Measurements from ENCODE around the gene PRKAA1. TPM values are rescaled to one million over a fixed set of nuclear protein-coding genes. Genes with fewer than 3 reads are reported as not detected.
"Not testable (repeated sequence)": the region's sequence is repeated elsewhere in the genome, so short reads cannot be mapped to it uniquely, and the experiment has no call there.

PRKAA1 gene
- total RNA-seq, 1 donor: 132 TPM

DNA sequence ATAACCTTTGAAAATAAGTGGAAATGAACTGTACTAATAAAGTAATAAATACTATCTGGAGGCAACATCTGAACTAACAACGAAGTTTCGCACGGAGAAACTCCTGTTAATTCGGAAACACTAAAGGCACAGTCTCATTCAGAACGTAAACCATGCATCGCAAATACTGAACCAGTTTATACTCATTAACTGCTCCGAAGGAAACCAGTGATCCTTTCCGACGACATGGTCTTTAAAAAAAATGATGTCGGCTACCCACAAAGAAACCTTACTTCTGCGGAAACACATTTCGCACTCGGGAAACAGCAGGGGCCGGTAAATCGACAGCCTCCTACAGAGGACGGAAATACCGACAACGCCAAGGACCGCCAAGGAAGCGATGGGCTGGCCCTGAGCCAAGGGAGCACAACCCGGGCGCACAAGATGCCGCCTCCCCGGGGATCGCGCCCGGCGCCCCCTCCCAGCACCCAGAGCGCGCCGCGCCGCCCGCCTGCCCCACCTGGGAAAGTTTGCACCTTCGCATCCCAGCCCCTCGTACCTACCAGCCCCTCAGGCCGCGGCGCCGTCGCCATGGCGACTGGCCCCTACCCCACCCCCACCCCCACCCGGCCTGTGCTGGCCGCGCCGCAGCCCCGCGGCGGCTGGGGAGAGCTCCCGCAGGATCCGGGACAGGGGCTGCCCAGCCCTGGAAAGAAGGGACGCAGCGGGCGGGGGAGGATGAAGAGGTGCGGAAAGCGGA is 732 bp downstream of the PRKAA1 start:
- TF ChIP-seq, protein P1, sequence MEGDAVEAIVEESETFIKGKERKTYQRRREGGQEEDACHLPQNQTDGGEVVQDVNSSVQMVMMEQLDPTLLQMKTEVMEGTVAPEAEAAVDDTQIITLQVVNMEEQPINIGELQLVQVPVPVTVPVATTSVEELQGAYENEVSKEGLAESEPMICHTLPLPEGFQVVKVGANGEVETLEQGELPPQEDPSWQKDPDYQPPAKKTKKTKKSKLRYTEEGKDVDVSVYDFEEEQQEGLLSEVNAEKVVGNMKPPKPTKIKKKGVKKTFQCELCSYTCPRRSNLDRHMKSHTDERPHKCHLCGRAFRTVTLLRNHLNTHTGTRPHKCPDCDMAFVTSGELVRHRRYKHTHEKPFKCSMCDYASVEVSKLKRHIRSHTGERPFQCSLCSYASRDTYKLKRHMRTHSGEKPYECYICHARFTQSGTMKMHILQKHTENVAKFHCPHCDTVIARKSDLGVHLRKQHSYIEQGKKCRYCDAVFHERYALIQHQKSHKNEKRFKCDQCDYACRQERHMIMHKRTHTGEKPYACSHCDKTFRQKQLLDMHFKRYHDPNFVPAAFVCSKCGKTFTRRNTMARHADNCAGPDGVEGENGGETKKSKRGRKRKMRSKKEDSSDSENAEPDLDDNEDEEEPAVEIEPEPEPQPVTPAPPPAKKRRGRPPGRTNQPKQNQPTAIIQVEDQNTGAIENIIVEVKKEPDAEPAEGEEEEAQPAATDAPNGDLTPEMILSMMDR (IDR thresholded peaks at IDR 0.05; ENCODE audit: insufficient read depth, low read depth, low read length): no peak
- peak overlapping the region; percentile 84 for H3K4me3 ChIP-seq (ENCODE audit: low read depth, low read length)
- peak; percentile 67 for DNase-seq (ENCODE audit: low read depth)

DNA sequence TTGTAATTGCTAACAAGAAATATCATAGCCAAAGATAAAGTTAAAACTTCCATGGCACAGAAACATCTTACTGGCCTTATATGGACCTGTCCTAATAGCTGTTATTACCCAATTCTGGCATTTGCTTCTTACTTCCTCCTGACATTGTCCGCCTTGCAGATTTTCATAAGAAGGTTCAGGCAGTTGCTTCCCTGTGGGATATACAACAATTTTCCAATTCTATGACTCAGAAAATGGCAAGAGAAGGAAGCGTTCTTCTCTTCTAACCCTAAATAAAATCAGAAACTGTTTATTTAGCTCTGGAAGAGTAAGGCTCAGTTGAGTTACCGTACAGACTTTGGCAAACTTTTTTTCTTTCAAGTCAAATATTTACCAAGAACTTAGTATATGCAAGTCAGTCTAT is 1.7 kb downstream of the PRKAA1 start:
- H3K4me3 ChIP-seq (ENCODE audit: low read depth, low read length): peak overlapping the region; percentile 84
- peak; percentile 65 for DNase-seq (ENCODE audit: low read depth)
- TF ChIP-seq, protein P1 (IDR thresholded peaks at IDR 0.05; ENCODE audit: insufficient read depth, low read depth, low read length): no peak

DNA sequence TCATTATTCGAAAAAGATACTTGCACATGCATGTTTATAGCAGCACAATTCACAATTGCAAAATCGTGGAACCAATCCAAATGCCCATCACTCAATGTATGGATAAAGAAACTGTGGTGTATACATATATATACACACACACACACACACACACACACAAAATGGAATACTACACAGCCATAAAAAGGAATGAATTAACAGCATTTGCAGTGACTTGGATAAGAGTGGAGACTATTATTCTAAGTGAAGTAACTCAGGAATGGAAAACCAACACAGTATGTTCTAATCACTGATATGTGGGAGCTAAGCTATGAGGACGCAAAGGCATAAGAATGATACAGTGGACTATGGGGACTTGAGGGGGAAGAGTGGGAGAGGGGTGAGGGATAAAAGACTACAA is 3.3 kb downstream of the PRKAA1 start:
- not testable (repeated sequence) for DNase-seq (ENCODE audit: low read depth); H3K4me3 ChIP-seq (ENCODE audit: low read depth, low read length)

DNA sequence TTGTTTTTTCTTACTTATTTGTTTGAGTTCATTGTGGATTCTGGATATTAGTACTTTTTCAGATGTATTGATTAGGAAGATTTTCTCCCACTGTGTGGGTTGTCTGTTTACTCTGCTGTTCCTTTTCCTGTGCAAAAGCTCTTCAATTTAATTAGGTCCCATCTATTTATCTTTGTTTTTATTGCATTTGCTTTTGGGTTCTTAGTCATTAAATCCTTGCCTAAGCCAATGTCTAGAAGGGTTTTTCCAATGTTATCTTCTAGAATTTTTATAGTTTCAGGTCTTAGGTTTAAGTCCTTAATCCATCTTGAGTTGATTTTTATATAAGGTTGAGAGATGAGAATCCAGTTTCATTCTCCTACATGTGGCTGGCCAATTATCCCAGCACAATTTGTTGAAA is 3.8 kb downstream of the PRKAA1 start:
- not testable (repeated sequence) for DNase-seq (ENCODE audit: low read depth); H3K4me3 ChIP-seq (ENCODE audit: low read depth, low read length)

DNA sequence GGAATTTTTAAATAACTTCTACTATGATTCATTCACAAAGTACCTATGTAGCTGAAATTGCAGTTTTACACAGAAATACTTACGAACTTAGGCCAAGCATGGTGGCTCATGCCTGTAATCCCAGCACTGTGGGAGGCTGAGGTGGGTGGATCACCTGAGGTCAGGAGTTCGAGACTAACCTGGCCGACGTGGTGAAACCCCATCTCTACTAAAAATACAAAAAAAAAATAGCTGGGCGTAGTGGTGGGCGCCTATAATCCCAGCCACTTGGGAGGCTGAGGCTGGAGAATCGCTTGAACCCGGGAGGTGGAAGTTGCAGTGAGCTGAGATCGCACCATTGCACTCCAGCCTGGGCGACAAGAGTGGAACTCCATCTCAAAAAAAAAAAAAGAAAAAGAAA is 5.5 kb downstream of the PRKAA1 start:
- not testable (repeated sequence) for H3K4me3 ChIP-seq (ENCODE audit: low read depth, low read length); DNase-seq (ENCODE audit: low read depth)

DNA sequence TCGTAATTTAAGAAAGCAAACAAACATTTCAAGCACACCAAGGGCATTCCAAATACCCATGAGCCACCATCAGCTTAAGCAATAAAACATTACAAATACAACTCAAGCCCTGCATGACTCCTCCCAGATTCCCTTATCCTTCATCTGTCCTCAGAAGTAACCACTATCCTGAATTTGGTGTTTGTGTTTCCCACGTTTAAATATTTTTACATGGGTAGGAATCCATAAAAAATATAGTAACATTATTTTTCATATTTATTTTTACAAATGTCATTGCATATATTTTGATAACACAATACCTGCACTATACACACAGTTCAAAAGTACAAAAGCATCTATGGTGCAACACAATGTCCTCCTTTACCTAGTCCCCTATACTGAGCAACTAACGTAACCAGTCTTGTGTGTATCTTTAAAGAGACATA is 6.4 kb downstream of the PRKAA1 start:
- peak; percentile 37 for DNase-seq (ENCODE audit: low read depth)
- H3K4me3 ChIP-seq (ENCODE audit: low read depth, low read length): no peak overlapping the region

DNA sequence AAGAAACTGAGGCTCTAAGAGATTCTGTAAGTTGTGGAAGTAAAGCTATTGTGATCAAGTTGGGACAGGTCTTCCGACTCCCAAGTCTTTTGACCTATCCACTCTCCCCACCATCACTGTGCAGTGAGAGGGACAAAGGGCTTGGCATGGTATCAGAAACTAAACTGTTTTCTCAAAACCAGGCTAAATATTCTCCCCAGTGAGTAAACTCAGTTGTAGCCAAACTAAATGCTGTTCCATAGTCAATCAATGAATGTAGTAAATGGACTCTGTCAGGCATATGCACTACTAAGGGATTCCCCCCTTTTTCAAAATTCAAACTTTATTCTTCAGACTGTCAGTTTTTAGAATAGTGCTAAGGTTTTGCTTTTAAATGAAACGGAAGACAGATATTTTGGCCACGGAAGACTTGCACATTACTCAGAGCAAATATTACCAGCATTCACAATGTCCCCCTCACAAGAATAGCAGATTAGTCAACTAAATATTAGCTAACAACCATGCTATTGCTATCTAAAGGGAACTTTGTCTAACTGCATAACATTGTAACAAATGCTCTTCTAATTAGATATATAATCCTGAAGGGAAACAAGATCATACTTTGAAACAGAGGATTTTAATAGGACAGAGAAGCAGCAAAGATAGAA is 7.1 kb downstream of the PRKAA1 start:
- no peak for DNase-seq (ENCODE audit: low read depth)
- no peak overlapping the region for H3K4me3 ChIP-seq (ENCODE audit: low read depth, low read length)
- TF ChIP-seq, protein P1 (IDR thresholded peaks at IDR 0.05; ENCODE audit: insufficient read depth, low read depth, low read length): no peak

More for the DNA sequence above, 6.4 kb downstream of the PRKAA1 start:
- TF ChIP-seq, protein P1 (IDR thresholded peaks at IDR 0.05; ENCODE audit: insufficient read depth, low read depth, low read length): no peak

DNA sequence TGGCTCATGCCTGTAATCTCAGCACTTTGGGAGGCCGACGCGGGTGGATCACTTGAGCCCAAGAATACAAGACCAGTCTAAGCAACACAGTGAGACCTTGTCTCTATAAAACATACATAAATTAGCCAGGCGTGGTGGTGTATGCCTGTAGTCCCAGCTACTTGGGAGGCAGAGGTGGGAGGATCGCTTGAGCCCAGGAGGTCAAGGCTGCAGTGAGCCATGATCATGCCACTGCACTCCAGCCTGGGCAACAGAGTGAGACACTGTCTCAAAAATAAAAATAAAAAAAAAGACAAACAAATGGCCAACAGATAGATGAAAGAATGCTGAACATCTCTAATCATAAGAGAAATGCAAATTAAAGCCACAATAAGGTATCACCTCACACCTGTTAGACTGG is 9.2 kb downstream of the PRKAA1 start:
- DNase-seq (ENCODE audit: low read depth); H3K4me3 ChIP-seq (ENCODE audit: low read depth, low read length): not testable (repeated sequence)

DNA sequence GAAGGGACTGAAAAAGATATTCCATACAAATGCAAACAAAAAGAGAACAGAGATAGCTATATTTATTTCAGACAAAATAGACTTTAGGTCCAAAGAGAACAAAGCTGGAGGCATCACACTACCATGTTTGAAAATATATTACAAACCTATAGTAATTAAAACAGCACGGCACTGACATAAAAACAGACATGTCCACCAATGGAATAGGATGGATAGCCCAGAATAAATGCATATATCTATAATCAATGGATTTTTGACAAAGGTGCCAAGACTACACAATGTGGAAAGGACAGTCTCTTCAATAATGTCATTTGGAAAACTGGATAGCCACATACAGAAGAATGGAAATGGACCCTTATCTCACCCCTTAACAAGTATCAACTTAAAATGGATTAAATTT is 10.2 kb downstream of the PRKAA1 start:
- no peak overlapping the region for H3K4me3 ChIP-seq (ENCODE audit: low read depth, low read length)
- no peak for DNase-seq (ENCODE audit: low read depth)
- TF ChIP-seq, protein P1 (IDR thresholded peaks at IDR 0.05; ENCODE audit: insufficient read depth, low read depth, low read length): no peak

DNA sequence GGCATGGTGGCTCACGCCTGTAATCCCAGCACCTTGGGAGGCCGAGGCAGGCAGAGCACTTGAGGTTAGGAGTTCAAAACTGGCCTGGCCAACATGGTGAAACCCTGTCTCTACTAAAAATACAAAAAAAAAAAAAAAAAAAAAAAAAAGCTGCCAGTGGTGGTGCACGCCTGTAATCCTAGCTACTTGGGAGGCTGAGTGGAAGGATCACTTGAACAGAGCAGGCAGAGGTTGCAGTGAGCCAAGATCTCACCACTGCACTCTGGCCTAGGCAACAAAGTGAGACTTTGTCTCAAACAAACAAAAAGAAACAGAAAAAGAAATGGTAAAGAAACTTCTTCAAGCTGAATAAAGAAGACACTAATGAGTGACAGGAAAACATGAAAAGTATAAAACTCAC is 11.5 kb downstream of the PRKAA1 start:
- not testable (repeated sequence) for H3K4me3 ChIP-seq (ENCODE audit: low read depth, low read length); DNase-seq (ENCODE audit: low read depth)

Measured in fibroblast of villous mesenchyme (primary cell).